Suprapubic skin (tissue), 4 donors: Measurements from ENCODE around the gene MLXIP.

ENCODE experiments used
- CTCF ChIP-seq, 2 donors: fragments of 200-600 bp in 1 of 2; fragments of 450-650 bp in 1 of 2; sonication (generic) in 1 of 2; IDR thresholded peaks; one replicate each; pipeline ENCODE4 v1.5.1; 2016 to 2019; ENCODE audit warnings: antibody characterized with exemption in 2 of 2, mild to moderate bottlenecking in 1 of 2, moderate library complexity in 1 of 2
- EP300 ChIP-seq: sonication (generic); formaldehyde crosslinking; IDR thresholded peaks from one replicate; pipeline ENCODE4 v1.6.1; 2017; ENCODE audit warnings: antibody characterized with exemption
- POLR2A ChIP-seq, 2 donors: fragments of 450-650 bp; IDR thresholded peaks; one replicate each; pipeline ENCODE4 v1.6.1; 2017; ENCODE audit warnings: antibody characterized with exemption in 2 of 2, mild to moderate bottlenecking in 2 of 2, moderate library complexity in 2 of 2
- POLR2AphosphoS5 ChIP-seq, 3 donors: sonication (generic); formaldehyde crosslinking; IDR thresholded peaks; one replicate each; pipeline ENCODE4 v1.6.1; 2017; ENCODE audit warnings: antibody characterized with exemption in 3 of 3

- TF ChIP-seq CTCF (IDR thresholded peaks at IDR 0.05) (no peak), POLR2A (IDR thresholded peaks at IDR 0.05) (no peak), POLR2AphosphoS5 (IDR thresholded peaks at IDR 0.05) (no peak), EP300 (no peak)
Measured at GRCh38 chr12:122036153-122036552, 42.4 kb upstream of the MLXIP start.
